Lung microvascular endothelial cell (primary cell): ENCODE data around the gene VPS26C. TPM values are rescaled to one million over a fixed set of nuclear protein-coding genes. Genes with fewer than 3 reads are reported as not detected.

Experiments used
- DNase-seq, 2 donors: peaks; one replicate each; pipeline versions ENCODE4 v3.0.0 to v3.0.0-alpha.2; 2010; ENCODE audit warnings: low read depth in 2 of 2
- total RNA-seq: library from RNA; depleted of rRNA; stranded (reverse); fragments of >200 nt; gene quantifications from 2 replicates; pipeline ENCODE4 v1.2.1, GENCODE V29; 2014

Gene VPS26C
- total RNA-seq, 1 donor from 2014 or later, result 79.8 TPM

DNA sequence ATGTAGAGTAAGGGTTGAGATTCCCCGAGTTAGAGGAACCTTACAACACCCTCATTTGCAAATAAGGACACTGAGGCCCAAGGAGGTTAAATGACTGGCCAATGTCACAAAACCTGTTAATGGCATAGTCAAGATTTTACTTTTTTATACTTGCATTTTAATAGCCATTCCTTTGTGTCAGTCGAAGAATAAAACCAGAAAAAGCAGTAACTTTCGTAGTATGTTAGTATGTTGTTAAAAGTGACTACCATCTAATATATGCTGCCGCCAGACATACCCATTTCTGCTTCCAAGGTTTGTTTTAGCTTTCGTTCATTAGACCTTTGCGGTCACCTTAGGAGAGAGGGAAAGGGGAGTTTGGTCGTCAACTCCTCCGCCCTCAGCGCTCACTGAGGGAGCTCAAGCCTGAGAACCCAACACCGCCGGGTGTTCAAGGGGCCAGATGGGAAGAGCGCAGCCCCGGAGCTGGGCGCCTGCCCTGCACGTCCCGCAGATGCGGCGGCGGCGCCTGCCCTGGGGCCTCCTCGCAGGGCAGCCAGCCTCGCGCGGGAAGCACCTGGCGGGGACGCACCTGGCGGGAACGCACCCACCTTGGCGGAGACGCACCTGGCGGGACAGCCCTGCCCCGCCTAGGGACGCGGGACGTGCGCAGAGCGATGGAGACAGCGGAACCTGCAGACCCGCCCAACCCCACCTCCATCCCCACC is 466 bp downstream of the VPS26C start:
- DNase-seq, result peak; percentile 43 to 45

DNA sequence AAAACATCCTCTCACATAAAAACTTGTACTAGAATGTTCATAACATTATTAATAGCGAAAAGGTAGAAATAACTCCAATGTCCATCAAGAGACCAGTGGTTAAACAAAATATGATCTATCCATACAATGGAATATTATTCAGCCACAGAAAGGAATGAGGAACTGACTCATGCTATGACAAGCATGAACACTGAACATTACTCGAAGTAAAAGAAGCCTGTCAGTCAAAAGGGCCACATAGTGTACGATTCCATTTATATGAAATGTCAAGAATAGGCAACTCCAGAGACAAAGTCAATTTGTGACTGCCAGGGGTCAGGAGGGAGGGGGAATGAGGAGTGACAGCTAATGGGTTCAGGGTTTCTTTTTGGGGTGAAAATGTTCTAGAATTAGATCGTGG is 2.3 kb downstream of the VPS26C start:
- DNase-seq, result peak; percentile 24 to 25

DNA sequence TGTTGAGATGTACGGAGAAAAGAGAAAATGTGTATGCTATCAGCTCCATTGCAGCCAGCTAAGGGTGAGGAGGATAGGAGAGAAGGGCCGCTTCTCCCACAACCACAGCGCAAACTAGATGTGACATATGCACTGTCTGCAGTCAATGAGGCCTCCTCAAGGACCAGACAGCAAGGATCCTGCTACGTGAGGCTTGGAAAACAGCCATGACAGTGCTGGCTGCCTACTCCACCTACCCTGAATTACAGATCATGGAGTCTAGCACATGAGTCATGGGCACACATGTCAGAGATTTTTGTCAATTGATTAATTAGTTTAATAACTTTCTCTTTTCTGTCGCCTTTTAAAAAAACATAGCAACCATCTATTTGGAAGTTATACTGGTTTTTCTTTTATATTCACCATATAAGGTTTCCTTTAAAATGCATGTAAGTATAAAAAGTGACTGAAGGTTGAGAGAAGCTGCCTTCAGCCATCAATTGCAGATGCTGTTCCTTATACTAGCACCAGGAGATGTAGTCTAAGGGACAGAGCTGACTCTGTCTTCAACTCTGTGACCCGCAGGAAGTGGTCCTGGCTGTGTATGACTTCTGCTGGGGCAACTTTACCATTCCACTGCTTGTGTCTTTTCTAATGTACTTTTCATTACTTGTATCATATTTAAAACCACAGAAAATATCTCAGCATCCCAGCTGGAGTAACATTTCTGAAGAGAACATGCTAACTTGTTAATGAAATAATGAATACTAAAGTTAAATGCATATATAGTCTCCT is 3.1 kb downstream of the VPS26C start:
- peak in 1 of 2 donors; percentile 38 for DNase-seq

DNA sequence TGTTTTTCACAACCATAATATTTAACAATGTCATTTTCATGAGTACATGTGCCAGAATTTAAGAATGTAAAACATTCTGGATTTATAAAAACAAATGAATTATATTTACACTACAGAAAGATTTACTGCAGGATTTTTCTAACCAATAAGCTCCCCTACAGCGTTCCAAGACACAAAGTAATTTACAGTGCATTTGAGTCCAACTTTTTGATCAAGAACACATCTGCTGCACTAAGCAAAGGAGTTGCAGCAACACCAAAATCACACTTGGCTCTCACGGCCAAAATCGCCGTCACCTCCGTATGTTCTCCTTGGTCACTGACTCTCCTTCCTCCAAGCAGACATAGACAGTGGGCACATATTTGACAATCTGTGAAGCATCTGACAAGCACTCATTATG is 7.7 kb downstream of the VPS26C start:
- DNase-seq, result no peak

DNA sequence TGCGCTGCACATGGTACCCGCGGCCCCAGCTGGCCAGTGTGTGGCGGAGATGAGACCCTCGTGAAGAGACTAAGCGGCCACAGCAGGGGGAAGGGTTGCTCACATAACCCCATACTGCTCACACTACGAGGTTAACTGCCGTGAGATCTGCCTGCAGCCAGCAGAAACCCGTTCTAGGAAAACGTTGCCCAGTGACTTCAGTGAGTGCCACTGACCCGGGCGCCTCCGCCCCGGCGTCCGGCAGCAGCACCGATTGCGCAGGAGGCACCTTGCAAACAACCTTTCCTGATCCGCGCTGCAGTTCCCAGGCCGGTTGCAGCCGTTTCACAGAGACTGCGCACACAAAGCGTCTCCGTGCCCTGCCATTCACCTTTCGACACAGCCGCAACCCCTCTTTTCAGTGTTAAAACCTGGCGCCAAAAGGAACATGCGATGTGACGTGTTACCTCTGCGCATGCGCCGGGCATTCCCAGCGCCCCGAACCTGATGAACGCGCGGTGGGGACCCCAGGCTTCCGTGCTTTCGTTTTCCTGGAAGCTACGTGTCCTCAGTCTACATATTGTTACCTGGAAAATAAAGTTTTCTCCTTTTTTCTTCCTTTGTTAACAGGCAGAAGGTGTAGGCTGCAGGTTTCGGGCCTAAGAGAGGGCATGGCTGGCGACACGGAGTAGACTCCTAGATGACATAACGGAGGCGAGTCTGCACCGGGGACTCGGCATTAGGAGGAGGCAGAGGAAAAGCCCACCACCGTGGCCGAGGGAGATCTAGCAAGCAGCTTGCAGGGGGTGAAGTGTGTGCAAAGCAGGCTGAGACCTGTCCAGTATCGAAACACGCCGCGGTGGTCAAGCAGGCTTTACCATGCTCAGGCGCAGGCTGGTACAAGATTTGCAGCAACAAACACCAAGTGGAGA is 8.9 kb downstream of the VPS26C start:
- peak; percentile 50 to 70 for DNase-seq

DNA sequence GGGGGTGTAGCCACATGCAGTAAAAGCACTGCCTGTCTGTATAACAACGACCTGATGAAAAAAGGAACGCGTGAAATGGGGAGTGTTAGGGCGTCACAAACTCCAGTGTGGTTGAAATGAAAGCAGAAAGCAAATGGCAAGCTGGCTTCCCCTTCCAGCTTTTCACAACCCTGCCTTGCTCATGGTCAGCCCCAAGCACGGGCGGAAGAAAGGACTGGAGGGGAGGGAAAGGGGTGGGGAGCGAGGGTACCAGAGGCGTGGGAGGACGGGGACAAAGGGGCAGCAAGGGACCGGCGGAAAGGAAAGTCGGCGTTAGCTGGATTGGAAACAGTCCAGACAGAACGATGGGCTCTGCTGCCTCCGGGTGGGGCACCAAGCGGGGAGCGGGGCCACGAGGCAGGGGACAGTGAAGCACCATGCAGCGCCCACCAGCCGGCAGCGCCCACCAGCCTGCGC is 9.6 kb downstream of the VPS26C start:
- DNase-seq, result peak; percentile 42 to 69

DNA sequence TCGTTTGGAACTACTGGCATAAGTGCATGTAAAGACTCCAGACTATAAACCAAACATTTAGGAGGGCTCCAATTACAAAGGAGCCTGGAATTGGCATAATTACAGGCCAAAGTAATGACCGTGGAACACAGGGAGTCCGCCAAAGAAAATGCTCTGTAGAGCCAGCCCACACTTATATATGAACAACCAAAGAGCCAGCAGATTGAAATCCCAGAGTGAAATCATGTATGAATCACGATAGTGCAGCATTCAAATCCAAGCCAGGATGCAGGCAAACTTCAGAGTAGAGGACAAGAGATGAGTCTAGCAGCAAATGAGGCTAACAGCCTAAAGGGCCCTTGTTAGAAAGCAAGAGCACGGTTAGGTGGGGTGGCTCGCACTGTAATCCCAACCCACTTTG is 13.1 kb downstream of the VPS26C start:
- DNase-seq, result no peak

DNA sequence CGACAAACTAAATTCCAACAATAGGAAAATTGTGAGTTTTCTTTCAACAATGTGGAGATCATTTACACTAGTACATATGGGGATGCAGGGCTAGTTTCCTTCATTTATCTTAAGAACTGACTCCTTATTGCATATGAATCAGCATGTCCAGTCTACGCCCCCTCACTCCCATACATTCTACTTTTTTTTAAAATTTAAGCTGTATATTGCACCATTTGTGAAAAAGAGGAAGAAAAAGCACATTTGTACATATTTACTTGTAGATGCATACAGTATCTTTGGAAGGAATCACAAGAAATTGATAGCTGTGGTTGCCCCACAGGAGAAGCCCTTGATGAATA is 15.9 kb downstream of the VPS26C start:
- DNase-seq, result no peak

DNA sequence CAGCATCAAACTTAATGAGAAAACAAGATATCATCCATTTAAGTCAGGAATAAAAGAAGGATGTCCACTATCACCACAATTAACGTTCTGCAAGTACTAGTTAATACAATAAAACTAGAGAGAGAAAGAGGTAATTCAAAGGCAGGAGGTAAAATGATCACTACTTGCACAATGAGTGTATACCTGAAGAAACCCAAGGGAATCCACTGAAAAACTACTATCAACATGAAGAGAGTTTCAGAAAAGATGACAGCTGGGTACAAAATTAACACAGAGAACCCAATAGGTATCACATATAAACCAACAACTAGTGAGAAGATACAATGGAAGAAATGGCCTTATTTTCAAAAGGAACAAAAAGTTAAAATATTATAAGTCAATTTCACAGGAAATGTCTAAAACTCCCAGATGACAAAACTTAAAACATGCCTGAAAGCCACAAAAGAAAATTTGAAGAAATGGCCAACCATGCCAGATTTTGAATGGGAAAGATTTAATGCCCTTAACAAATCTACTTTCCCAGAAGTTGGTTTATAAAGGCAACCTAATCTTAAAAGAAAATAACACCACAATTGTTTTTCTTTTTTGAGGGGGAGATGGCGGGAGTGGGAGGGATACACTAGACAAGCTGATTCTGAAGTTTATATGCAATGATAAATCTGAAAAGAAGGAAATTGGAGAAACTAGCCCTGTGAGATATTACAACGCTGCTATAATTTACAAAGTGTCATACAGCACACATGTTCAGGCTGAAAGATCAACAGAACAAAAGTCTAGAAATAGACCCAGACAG is 17.8 kb downstream of the VPS26C start:
- DNase-seq, result no peak

DNA sequence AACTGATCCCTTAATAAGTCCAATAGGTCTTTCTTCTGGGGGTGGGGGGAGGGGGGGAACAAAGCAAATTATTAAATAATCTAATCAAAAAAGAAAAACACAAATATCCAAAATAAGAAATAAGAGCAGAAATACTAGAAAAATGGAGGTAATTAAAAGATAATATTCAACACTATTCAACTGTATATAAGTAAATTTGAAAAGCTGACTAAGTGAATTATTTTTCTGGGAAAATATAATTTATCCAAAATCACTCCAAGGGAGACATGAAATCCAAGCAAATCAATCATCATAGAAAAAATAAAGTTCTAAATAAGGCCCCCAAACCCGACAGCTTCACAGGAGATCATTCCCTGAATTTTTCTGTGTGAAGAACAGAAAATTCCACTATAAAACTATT is 18.8 kb downstream of the VPS26C start:
- DNase-seq, result no peak

DNA sequence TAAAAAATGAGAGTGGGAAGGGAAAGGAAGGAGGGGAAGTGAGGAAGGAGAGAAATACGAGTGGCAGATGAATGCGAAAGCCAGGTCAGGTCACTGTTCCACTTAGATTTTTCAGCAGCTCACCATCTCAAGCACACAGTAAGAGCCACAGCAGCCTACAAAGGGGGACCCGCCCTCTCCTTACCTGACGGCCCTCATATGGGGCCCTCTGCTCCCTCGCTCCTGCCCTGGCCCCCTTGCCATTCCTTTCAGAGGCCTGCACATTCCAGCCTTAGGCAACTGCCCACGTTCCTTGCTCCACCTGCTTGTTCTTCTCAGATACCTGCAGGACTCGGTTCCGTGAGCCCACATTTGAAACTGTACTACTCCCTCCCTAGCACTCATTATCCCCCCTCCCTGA is 22.0 kb downstream of the VPS26C start:
- DNase-seq, result no peak

DNA sequence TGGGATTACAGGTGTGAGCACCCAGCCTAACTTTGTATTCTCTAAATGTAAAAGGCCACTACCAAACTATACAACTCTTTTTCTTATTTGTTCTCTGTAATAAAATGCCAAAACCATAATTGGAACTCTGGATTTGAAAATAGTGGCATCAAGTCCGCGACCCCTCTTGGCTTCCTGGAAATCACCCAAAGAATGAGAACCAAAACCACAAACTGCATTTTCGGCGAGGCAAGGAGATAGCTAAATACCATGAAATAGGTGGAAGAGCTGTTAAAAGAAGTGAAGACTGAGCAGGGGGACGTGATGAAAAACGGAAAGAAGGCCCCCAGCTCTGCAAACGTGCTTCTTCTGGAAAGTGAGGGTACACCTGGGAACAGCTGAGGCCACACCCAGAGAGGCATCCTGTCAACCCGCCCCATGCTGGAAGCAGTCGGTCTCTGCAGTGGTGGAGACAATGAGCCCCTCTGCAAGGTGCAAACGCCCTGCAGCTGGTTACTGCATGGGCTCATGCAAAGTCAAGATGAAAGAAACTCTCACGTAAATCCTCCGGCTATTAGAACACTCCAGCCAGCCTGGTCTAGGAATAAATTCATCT is 22.5 kb downstream of the VPS26C start:
- DNase-seq, result no peak

DNA sequence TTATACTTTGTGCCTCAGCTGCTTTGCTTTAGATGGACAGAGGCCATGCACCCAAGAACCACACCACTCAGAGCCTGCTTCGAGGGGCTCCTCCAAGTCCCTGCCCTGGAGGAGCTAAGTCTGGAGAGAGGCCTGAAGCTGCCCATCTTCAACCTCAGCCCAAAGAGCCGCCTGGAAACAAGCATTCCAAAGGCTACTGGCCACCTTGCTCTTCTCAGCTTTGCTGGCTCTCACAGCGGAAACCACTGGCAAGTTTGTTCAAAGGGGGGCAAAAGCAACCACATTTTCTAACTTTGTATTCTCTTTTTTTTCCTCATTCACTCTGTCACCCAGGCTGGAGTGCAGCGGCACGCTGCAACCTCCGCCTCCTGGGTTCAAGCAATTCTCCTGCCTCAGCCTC is 23.2 kb downstream of the VPS26C start:
- no peak for DNase-seq

DNA sequence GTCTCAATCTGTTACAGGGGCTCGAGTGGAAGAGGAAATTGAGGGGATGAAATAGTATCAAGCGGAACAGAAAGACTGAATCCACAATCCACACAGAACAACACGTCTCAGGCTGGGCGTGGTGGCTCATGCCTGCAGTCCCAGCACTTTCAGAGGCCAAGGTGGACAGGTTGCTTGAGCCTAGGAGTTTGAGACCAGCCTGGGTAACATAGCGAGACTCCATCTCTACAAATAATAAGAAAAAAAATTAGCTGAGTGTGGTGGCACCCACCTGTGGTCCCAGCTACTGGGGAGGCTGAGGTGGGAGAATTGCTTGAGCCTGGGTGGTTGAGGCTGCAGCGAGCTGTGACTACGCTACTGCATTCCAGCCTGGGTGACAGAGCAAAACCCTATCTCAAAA is 25.7 kb downstream of the VPS26C start:
- DNase-seq, result no peak

DNA sequence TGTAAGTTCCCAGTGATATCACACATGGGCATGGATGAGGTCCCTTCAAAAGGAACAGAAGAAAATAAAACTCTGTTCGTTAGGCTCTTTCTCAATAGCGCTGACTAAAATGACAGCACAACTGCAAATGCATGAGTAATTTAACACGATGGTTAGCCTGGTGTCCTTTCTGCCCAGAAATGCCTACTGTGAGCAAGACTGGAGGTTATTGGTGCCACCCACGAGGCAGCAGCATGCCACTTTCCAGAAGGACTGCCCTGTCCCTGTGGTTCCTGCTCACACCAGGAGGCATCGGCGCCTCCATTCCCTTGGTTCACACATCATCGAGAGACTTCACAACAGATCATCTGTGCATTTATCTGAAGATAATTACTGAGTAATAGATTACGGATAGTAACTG is 26.2 kb downstream of the VPS26C start:
- no peak for DNase-seq

DNA sequence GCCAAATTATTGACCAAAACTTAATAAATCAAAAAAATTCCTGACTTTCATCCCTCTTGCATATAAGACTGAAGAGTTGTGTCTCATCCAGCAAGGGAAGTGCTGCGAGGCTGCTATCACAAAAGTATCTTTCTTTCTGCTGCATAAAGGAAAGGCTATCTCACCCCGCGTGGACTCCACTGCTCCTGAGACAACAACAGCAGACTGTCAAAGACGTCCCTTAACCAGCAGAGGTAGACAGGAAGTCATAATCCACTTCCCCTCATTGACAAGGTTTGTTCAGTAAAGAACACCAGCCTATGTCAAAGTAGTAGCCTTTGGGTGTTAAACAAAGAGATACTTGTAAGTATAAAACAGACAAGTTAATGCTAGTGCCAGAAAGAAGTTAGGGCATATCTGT is 29.4 kb downstream of the VPS26C start:
- peak; percentile 21 to 36 for DNase-seq

DNA sequence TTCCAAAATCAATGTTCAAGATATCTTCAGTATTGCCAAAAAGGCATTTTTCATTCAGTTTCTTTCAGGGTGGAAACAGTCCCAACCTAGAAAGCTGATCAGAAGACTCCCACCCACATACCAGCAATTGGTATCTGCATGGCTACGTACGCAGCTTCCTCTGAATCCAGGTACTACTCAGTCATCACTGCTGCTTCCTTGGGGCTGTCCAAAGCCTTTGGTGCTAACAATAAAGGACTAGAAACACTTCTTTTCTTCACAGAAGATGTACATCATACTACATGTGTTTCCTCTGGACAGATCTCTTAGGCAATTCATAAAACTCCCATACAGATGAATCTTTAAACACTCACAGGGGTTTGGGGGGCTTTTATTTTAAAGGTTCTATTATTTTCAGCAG is 29.8 kb downstream of the VPS26C start:
- DNase-seq, result no peak

DNA sequence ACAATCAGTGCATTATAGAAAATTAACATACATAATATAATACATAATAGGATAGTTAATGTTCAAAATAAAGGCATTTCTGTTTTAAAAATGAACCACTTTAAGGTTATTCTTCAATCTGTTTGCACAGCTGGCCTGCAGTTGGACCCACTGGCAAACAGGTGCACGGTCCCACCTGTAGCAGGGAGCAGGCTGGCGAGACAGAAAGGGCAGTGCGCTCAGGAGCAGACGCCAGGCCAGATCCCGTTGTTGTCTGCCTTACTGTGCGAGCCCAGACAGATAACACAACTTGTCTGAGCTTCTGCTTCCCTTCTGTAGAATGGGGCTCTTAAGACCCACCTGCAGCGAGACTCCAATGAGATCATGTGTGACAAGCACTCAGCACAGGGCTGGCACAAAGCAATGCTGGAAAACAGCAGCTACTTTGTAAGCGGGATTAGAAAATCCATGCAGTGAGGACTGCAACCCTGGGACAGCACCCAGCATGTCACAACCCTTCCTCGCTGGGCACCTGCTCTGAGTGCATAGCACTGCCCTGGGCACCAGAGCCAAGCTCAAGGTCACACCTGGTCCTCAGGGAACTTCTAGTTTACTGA is 33.5 kb downstream of the VPS26C start:
- DNase-seq, result no peak

DNA sequence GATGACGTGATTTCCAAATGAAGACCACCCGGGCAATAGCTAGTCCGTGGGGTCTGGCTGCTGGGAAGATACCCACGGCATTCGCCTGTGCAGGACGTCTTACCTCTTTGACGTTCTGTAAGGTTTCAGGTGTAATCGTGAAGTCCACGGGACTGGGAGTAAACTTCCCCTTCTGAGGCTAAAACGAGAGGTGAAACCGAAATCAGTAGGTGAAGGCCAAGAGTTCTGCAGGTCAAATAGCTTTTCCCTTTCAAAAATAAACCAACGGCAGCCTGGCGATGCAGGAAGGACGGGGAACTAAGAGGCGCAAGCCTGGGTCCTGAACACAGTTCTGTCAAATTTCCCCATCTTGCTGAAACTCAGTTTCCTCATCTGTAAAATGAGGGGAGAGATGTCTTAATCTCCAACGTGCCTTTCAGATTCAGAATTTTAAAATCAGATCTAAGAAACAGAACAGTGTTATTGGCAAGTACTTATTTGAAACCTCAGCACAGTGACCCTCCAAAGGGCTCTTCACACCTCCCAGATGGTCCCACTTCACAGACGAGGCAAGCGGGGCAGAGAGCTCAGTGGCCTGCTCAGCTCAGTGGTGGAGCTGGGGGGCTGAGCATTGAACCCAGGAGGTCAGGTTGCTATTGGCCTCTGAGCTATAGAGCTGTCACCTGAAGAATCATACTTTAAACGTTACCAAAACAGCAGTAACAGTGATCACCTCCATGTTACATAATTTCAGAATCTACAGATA is 34.7 kb downstream of the VPS26C start:
- DNase-seq, result no peak

DNA sequence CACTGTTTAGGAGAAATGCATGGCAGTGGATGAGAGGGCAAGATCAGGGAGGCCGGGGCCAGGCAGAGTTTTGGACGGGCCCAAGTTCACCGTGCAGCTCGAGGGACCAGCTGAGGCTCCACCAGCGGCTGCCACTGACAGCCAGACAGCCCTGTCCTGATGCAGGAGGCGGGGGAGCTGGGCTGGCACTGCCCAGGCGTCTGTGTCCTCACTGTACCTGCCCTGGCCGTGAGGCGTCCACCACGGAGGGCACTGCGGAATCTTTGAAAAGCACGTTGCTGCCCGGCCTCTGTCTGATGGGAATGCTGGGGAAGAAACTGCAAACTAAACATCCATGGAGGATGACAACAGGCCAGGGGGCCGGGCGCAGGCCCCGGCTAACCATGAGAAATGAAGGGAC is 35.5 kb downstream of the VPS26C start:
- DNase-seq, result no peak
